Measurements from ENCODE around the gene KCNJ18. TPM values are rescaled to one million over a fixed set of nuclear protein-coding genes. Genes with fewer than 3 reads are reported as not detected.
"Not testable (repeated sequence)": the region's sequence is repeated elsewhere in the genome, so short reads cannot be mapped to it uniquely, and the experiment has no call there.

KCNJ18 gene
- total and polyA plus RNA-seq, 4 donors, result not detected

DNA sequence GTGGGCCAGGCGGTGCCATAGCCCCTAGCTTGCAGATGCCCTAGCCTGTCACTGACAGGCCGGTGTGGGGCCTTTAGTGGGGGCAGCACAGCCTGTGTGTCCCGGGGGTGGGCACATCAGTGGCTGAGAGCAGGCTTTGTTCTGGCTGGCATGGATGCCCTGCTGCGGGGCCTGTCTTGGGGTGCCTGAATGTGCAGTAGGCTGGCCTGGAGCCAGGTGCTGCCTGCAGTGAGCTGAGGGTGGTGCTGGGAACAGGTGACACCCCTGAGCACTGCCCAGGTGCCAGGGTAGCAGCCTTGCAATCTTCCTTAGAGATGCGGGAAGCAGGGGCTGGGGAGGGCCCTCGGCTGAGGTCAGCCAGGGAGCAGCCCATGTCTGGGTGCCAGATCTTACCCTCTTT lies 8.8 kb downstream of the KCNJ18 start:
- not testable (repeated sequence) for H3K9ac ChIP-seq (ENCODE audit: insufficient read depth in 1 of 2, low read length in 2 of 2); H3K27me3 ChIP-seq (ENCODE audit: control insufficient read depth in 3 of 3, insufficient read depth in 3 of 3, low read length in 2 of 3); ATAC-seq (ENCODE audit: insufficient read depth, low FRiP score); H3K4me1 ChIP-seq (ENCODE audit: control insufficient read depth in 5 of 5, insufficient read depth in 5 of 5, low read length in 5 of 5); H3K4me3 ChIP-seq; H3K27ac ChIP-seq (ENCODE audit: low read depth in 1 of 2, low read length in 1 of 2); DNase-seq; H3K9me3 ChIP-seq (ENCODE audit: control insufficient read depth in 4 of 4, insufficient read depth in 3 of 4, low read length in 3 of 4); H3K36me3 ChIP-seq (ENCODE audit: control insufficient read depth in 4 of 4, insufficient read depth in 4 of 4, low read length in 4 of 4)
- 74 to 96% methylated on average over 3 to 6 of the region's 6 CpGs for WGBS, 2 donors

GRCh38 chr17:21702029-21702428 lies 9.7 kb downstream of the KCNJ18 start:
- not testable (repeated sequence) for H3K4me1 ChIP-seq (ENCODE audit: control insufficient read depth in 5 of 5, insufficient read depth in 5 of 5, low read length in 5 of 5); H3K9me3 ChIP-seq (ENCODE audit: control insufficient read depth in 4 of 4, insufficient read depth in 3 of 4, low read length in 3 of 4); H3K9ac ChIP-seq (ENCODE audit: insufficient read depth in 1 of 2, low read length in 2 of 2); H3K27me3 ChIP-seq (ENCODE audit: control insufficient read depth in 3 of 3, insufficient read depth in 3 of 3, low read length in 2 of 3); H3K4me3 ChIP-seq; ATAC-seq (ENCODE audit: insufficient read depth, low FRiP score); H3K27ac ChIP-seq (ENCODE audit: low read depth in 1 of 2, low read length in 1 of 2); H3K36me3 ChIP-seq (ENCODE audit: control insufficient read depth in 4 of 4, insufficient read depth in 4 of 4, low read length in 4 of 4); DNase-seq
- WGBS, 2 donors, result 74 to 75% methylated on average over 8 of the region's 8 CpGs

- not testable (repeated sequence) for H3K36me3 ChIP-seq (ENCODE audit: control insufficient read depth in 4 of 4, insufficient read depth in 4 of 4, low read length in 4 of 4); H3K4me1 ChIP-seq (ENCODE audit: control insufficient read depth in 5 of 5, insufficient read depth in 5 of 5, low read length in 5 of 5); H3K27me3 ChIP-seq (ENCODE audit: control insufficient read depth in 3 of 3, insufficient read depth in 3 of 3, low read length in 2 of 3); H3K9me3 ChIP-seq (ENCODE audit: control insufficient read depth in 4 of 4, insufficient read depth in 3 of 4, low read length in 3 of 4); DNase-seq; H3K4me3 ChIP-seq; H3K27ac ChIP-seq (ENCODE audit: low read depth in 1 of 2, low read length in 1 of 2); ATAC-seq (ENCODE audit: insufficient read depth, low FRiP score); H3K9ac ChIP-seq (ENCODE audit: insufficient read depth in 1 of 2, low read length in 2 of 2)
- 90 to 91% methylated on average over 16 to 22 of the region's 22 CpGs for WGBS, 2 donors
These were observed 10.2 kb downstream of the KCNJ18 start for GRCh38 chr17:21702521-21702920.

- H3K4me1 ChIP-seq (ENCODE audit: control insufficient read depth in 5 of 5, insufficient read depth in 5 of 5, low read length in 5 of 5); ATAC-seq (ENCODE audit: insufficient read depth, low FRiP score); H3K27ac ChIP-seq (ENCODE audit: low read depth in 1 of 2, low read length in 1 of 2); H3K4me3 ChIP-seq; DNase-seq; H3K27me3 ChIP-seq (ENCODE audit: control insufficient read depth in 3 of 3, insufficient read depth in 3 of 3, low read length in 2 of 3); H3K36me3 ChIP-seq (ENCODE audit: control insufficient read depth in 4 of 4, insufficient read depth in 4 of 4, low read length in 4 of 4); H3K9me3 ChIP-seq (ENCODE audit: control insufficient read depth in 4 of 4, insufficient read depth in 3 of 4, low read length in 3 of 4); H3K9ac ChIP-seq (ENCODE audit: insufficient read depth in 1 of 2, low read length in 2 of 2): not testable (repeated sequence)
- WGBS, 2 donors, result 89 to 91% methylated on average over 39 to 49 of the region's 51 CpGs
These were observed 10.8 kb downstream of the KCNJ18 start for GRCh38 chr17:21702940-21703640.

DNA sequence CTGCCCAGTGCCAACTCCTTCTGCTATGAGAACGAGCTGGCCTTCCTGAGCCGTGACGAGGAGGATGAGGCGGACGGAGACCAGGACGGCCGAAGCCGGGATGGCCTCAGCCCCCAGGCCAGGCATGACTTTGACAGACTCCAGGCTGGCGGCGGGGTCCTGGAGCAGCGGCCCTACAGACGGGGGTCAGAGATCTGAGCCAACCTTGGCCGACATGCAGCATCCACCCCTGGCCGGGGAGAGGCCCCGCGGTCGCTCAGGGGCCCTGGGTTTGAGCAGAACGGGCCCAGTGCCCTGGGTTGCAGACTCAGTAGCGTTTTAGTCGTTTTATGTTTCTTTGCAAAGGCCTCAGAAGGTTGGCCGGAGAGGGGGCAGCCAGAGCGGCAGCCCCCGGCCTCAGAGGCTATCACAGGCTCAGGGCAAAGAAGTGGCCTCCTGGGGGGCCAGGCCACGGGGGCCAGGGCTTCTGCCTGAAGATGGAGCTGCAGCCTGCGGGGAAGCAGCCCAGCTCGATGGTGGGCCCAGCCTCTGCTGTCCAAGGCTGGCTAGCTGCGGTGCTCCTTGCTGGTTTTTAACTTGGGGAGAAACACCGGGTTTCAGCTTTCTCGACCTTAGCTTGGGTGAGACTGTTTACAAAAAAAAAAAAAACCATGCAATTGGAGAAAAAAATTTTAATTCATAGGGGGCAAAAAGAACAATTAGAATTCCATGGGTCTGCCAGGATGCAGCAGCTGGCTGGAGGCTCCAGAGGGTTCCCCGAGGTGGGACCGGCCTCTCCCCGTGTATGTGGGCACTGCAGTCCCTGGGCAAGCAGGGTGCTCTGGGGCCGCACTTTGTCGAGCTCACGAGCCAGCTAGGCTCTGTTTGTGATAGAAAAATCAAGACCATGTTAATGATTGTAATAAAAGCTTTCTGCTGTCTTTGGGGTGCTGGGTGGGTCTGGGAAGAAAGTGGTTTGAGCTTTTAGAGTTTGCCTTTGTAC lies 11.9 kb downstream of the KCNJ18 start:
- H3K27me3 ChIP-seq (ENCODE audit: control insufficient read depth in 3 of 3, insufficient read depth in 3 of 3, low read length in 2 of 3); DNase-seq: not testable (repeated sequence)

More for the DNA sequence above, 11.9 kb downstream of the KCNJ18 start:
- WGBS, 2 donors, result 86 to 90% methylated on average over 33 to 35 of the region's 35 CpGs
- not testable (repeated sequence) for H3K4me3 ChIP-seq; H3K27ac ChIP-seq (ENCODE audit: low read depth in 1 of 2, low read length in 1 of 2); H3K9ac ChIP-seq (ENCODE audit: insufficient read depth in 1 of 2, low read length in 2 of 2); H3K4me1 ChIP-seq (ENCODE audit: control insufficient read depth in 5 of 5, insufficient read depth in 5 of 5, low read length in 5 of 5); ATAC-seq (ENCODE audit: insufficient read depth, low FRiP score); H3K9me3 ChIP-seq (ENCODE audit: control insufficient read depth in 4 of 4, insufficient read depth in 3 of 4, low read length in 3 of 4); H3K36me3 ChIP-seq (ENCODE audit: control insufficient read depth in 4 of 4, insufficient read depth in 4 of 4, low read length in 4 of 4)

Data from lung (tissue), 10 donors.